Measurements from ENCODE around the gene TASL. TPM values are rescaled to one million over a fixed set of nuclear protein-coding genes. Genes with fewer than 3 reads are reported as not detected.

Gene TASL
- polyA plus RNA-seq, 1 donor (not counting 4 experiments of a cell fraction or from before 2014, with no cell fraction given), result not detected

DNA sequence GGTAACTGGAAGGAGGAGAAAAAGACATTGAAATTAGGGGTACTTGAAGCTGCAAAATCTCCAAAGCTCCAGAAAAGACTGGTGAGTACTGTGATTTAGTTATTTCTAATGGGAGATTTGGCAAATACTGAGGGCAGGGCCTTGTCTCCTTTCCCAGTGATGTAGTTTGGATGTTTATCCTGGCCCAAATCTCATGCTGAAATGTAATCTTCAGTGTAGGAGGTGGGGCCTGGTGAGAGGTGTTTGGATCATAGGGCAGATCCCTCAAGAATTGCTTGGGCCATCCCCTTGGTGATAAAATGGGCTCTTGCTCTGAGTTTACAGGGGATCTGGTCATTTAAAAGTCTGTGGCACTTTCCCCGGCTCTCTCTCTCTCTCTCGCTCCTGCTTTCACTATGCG is 42.6 kb upstream of the TASL start:
- DNase-seq (ENCODE audit: low read depth, low spot score) (no peak), FAIRE-seq (no peak)
- no peak overlapping the region for H3K27ac ChIP-seq (ENCODE audit: control insufficient read depth, insufficient read depth, low read length)
- no peaks in the 10 kb centered on the region for H4K20me1 ChIP-seq (ENCODE audit: control insufficient read depth, extremely low read depth, insufficient read depth, low read length)
- no peak overlapping the region for H3K4me2 ChIP-seq (ENCODE audit: control insufficient read depth, extremely low read depth, insufficient read depth, low read depth, low read length)
- no peak overlapping the region for H2AFZ ChIP-seq (ENCODE audit: control insufficient read depth, low read length)
- H3K9me1 ChIP-seq (ENCODE audit: control insufficient read depth, extremely low read depth, insufficient read depth, low read length), result no peaks in the 10 kb centered on the region
- dilution Hi-C loops (cut with MboI; ENCODE audit: extremely low pct_ligation_motif_present, low sequenced_read_pairs), result no loop called here
- no peaks in the 10 kb centered on the region for H3K79me2 ChIP-seq (ENCODE audit: control insufficient read depth, insufficient read depth, low read length)
- TF ChIP-seq EZH2 (IDR thresholded peaks at IDR 0.05; ENCODE audit: low read length), result no peak
- TF ChIP-seq, protein P1, sequence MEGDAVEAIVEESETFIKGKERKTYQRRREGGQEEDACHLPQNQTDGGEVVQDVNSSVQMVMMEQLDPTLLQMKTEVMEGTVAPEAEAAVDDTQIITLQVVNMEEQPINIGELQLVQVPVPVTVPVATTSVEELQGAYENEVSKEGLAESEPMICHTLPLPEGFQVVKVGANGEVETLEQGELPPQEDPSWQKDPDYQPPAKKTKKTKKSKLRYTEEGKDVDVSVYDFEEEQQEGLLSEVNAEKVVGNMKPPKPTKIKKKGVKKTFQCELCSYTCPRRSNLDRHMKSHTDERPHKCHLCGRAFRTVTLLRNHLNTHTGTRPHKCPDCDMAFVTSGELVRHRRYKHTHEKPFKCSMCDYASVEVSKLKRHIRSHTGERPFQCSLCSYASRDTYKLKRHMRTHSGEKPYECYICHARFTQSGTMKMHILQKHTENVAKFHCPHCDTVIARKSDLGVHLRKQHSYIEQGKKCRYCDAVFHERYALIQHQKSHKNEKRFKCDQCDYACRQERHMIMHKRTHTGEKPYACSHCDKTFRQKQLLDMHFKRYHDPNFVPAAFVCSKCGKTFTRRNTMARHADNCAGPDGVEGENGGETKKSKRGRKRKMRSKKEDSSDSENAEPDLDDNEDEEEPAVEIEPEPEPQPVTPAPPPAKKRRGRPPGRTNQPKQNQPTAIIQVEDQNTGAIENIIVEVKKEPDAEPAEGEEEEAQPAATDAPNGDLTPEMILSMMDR (optimal IDR thresholded peaks at IDR 0.05 in 1 of 3, IDR thresholded peaks at IDR 0.05 in 1 of 3, conservative IDR thresholded peaks at IDR 0.05 in 1 of 3; ENCODE audit: extremely low read depth in 1 of 3, insufficient read depth in 2 of 3, low read length in 3 of 3), result no peak
- no peak overlapping the region for H3K4me3 ChIP-seq (ENCODE audit: control insufficient read depth in 2 of 3, extremely low read depth in 1 of 3, insufficient read depth in 2 of 3, low read depth in 1 of 3, low read length in 3 of 3)
- H3K9me3 ChIP-seq (ENCODE audit: control insufficient read depth, low read depth, low read length), result peaks cover 6% of the 10 kb centered on the region
- no peaks in the 10 kb centered on the region for H3K36me3 ChIP-seq (ENCODE audit: control insufficient read depth in 2 of 2, extremely low read depth in 1 of 2, insufficient read depth in 2 of 2, low read length in 2 of 2)
- no peaks in the 10 kb centered on the region for H3K27me3 ChIP-seq (ENCODE audit: control insufficient read depth, extremely low read depth, insufficient read depth, low read length)
- H3K4me1 ChIP-seq (ENCODE audit: control insufficient read depth, extremely low read depth, insufficient read depth, low read length), result peaks cover 5% of the 10 kb centered on the region
- no peak overlapping the region for H3K9ac ChIP-seq (ENCODE audit: control insufficient read depth, extremely low read depth, insufficient read depth, low read length)

GRCh38 chrX:30618160-30618765 is 40.7 kb upstream of the TASL start:
- Histone ChIP-seq H3K9me3 (ENCODE audit: control insufficient read depth, low read depth, low read length) (peaks cover 6% of the 10 kb centered on the region), H3K9me1 (ENCODE audit: control insufficient read depth, extremely low read depth, insufficient read depth, low read length) (no peaks in the 10 kb centered on the region), H3K9ac (ENCODE audit: control insufficient read depth, extremely low read depth, insufficient read depth, low read length) (no peak overlapping the region), H3K27me3 (ENCODE audit: control insufficient read depth, extremely low read depth, insufficient read depth, low read length) (no peaks in the 10 kb centered on the region), H2AFZ (ENCODE audit: control insufficient read depth, low read length) (no peak overlapping the region), H3K4me3 (ENCODE audit: control insufficient read depth in 2 of 3, extremely low read depth in 1 of 3, insufficient read depth in 2 of 3, low read depth in 1 of 3, low read length in 3 of 3) (no peak overlapping the region), H3K36me3 (ENCODE audit: control insufficient read depth in 2 of 2, extremely low read depth in 1 of 2, insufficient read depth in 2 of 2, low read length in 2 of 2) (no peaks in the 10 kb centered on the region), H3K27ac (ENCODE audit: control insufficient read depth, insufficient read depth, low read length) (no peak overlapping the region), H3K79me2 (ENCODE audit: control insufficient read depth, insufficient read depth, low read length) (no peaks in the 10 kb centered on the region), H4K20me1 (ENCODE audit: control insufficient read depth, extremely low read depth, insufficient read depth, low read length) (no peaks in the 10 kb centered on the region), H3K4me2 (ENCODE audit: control insufficient read depth, extremely low read depth, insufficient read depth, low read depth, low read length) (no peak overlapping the region), H3K4me1 (ENCODE audit: control insufficient read depth, extremely low read depth, insufficient read depth, low read length) (peaks cover 10% of the 10 kb centered on the region)
- TF ChIP-seq, protein P1 (optimal IDR thresholded peaks at IDR 0.05 in 1 of 3, IDR thresholded peaks at IDR 0.05 in 1 of 3, conservative IDR thresholded peaks at IDR 0.05 in 1 of 3; ENCODE audit: extremely low read depth in 1 of 3, insufficient read depth in 2 of 3, low read length in 3 of 3), result peak in 1 of 3 experiments; percentile 26
- TF ChIP-seq EZH2 (IDR thresholded peaks at IDR 0.05; ENCODE audit: low read length), result no peak
- dilution Hi-C loops (cut with MboI; ENCODE audit: extremely low pct_ligation_motif_present, low sequenced_read_pairs), result no loop called here
- DNase-seq (ENCODE audit: low read depth, low spot score), result no peak
- FAIRE-seq, result no peak

Data from keratinocyte (primary cell).